ENCODE data around the gene CACNA1H. TPM values are rescaled to one million over a fixed set of nuclear protein-coding genes. Genes with fewer than 3 reads are reported as not detected.

CACNA1H gene
- total and polyA plus RNA-seq, 7 donors, result 1.8 to 5.9 (median 2.3) TPM

- no peak for ATAC-seq
- H3K27ac ChIP-seq, result no peak overlapping the region
- no peak for DNase-seq
- WGBS, 3 donors, result 54 to 69% (median 60%) methylated on average over 23 of the region's 23 CpGs
- no peak overlapping the region for H3K4me3 ChIP-seq
- TF ChIP-seq CTCF (IDR thresholded peaks at IDR 0.05), result no peak
- peaks cover 0 to 85% (median 13%) of the 10 kb centered on the region in 3 donors for H3K27me3 ChIP-seq (ENCODE audit: insufficient read depth in 3 of 3, low read length in 2 of 3)
- no peaks in the 10 kb centered on the region for H3K9me3 ChIP-seq
- no peaks in the 10 kb centered on the region for H3K36me3 ChIP-seq (ENCODE audit: insufficient read depth in 1 of 2, low read depth in 1 of 2)
- intact Hi-C loops (cut with DNase I), result no loop called here
- H3K4me1 ChIP-seq, result no peaks in the 10 kb centered on the region
Measured at GRCh38 chr16:1143761-1144450, 9.0 kb upstream of the CACNA1H start.

GRCh38 chr16:1144476-1145382, 8.2 kb upstream of the CACNA1H start:
- peaks cover 0 to 86% (median 11%) of the 10 kb centered on the region in 3 donors for H3K27me3 ChIP-seq (ENCODE audit: insufficient read depth in 3 of 3, low read length in 2 of 3)
- DNase-seq (no peak), ATAC-seq (no peak)
- no peaks in the 10 kb centered on the region for H3K4me1 ChIP-seq
- 54 to 62% (median 54%) methylated on average over 45 to 46 of the region's 46 CpGs for WGBS, 3 donors
- H3K27ac ChIP-seq, result no peak overlapping the region
- no peaks in the 10 kb centered on the region for H3K9me3 ChIP-seq
- TF ChIP-seq CTCF (IDR thresholded peaks at IDR 0.05), result no peak
- intact Hi-C loops (cut with DNase I), result no loop called here
- no peaks in the 10 kb centered on the region for H3K36me3 ChIP-seq (ENCODE audit: insufficient read depth in 1 of 2, low read depth in 1 of 2)
- H3K4me3 ChIP-seq, result no peak overlapping the region

- DNase-seq, result no peak
- H3K9me3 ChIP-seq, result no peaks in the 10 kb centered on the region
- H3K27ac ChIP-seq, result no peak overlapping the region
- H3K36me3 ChIP-seq (ENCODE audit: insufficient read depth in 1 of 2, low read depth in 1 of 2), result no peaks in the 10 kb centered on the region
- WGBS, 3 donors, result 37 to 43% (median 40%) methylated on average over 29 to 30 of the region's 30 CpGs
- H3K4me3 ChIP-seq, result no peak overlapping the region
- peaks cover 0 to 86% (median 11%) of the 10 kb centered on the region in 3 donors for H3K27me3 ChIP-seq (ENCODE audit: insufficient read depth in 3 of 3, low read length in 2 of 3)
- intact Hi-C loops (cut with DNase I), result no loop called here
- H3K4me1 ChIP-seq, result no peaks in the 10 kb centered on the region
- no peak for TF ChIP-seq CTCF (IDR thresholded peaks at IDR 0.05)
- no peak for ATAC-seq
Measured at GRCh38 chr16:1145383-1146100, 7.4 kb upstream of the CACNA1H start.

GRCh38 chr16:1146409-1146808, 6.5 kb upstream of the CACNA1H start:
- no peaks in the 10 kb centered on the region for H3K36me3 ChIP-seq (ENCODE audit: insufficient read depth in 1 of 2, low read depth in 1 of 2)
- no peak for ATAC-seq
- intact Hi-C loops (cut with DNase I), result no loop called here
- TF ChIP-seq CTCF (IDR thresholded peaks at IDR 0.05), result no peak
- WGBS, 3 donors, result 72 to 83% (median 76%) methylated on average over 14 to 16 of the region's 16 CpGs
- H3K27ac ChIP-seq, result no peak overlapping the region
- H3K27me3 ChIP-seq (ENCODE audit: insufficient read depth in 3 of 3, low read length in 2 of 3), result peaks cover 0 to 88% (median 14%) of the 10 kb centered on the region in 3 donors
- no peak for DNase-seq
- no peak overlapping the region for H3K4me3 ChIP-seq
- H3K9me3 ChIP-seq, result no peaks in the 10 kb centered on the region
- no peaks in the 10 kb centered on the region for H3K4me1 ChIP-seq
